Lower leg skin (tissue), 4 donors: ENCODE data around the gene CHST8. TPM values are rescaled to one million over a fixed set of nuclear protein-coding genes. Genes with fewer than 3 reads are reported as not detected.

Experiments used
- DNase-seq, 2 donors: peaks; one replicate each; pipeline ENCODE4 v3.0.0-alpha.2; 2019; ENCODE audit warnings: low spot score in 2 of 2
- H3K4me3 ChIP-seq: fragments of 200-600 bp; sonication (generic); 2 replicates; pipeline ENCODE4 v1.5.1; 2017; ENCODE audit warnings: mild to moderate bottlenecking, low read depth; ENCODE audit not compliant: poor library complexity, severe bottlenecking
- POLR2A ChIP-seq, 2 donors: fragments of 450-650 bp; IDR thresholded peaks; one replicate each; pipeline ENCODE4 v1.6.1; 2016 to 2017; ENCODE audit warnings: antibody characterized with exemption in 2 of 2, mild to moderate bottlenecking in 1 of 2, moderate library complexity in 1 of 2
- WGBS, 2 donors: methylation state at CpG; one replicate each; pipeline ENCODE4 v1.1.5; 2018; 5-methylcytosine and 5-hydroxymethylcytosine counted together
- intact Hi-C: fragments of 100-400 bp; cut with DNase I; formaldehyde crosslinking; loops from one replicate; pipeline ENCODE4 v1.15.0; 2023; ENCODE audit warnings: low total_unique reads
- total RNA-seq, 4 donors: library from RNA; depleted of rRNA; stranded (reverse); fragments of >200 nt; gene quantifications; one replicate each; pipeline ENCODE4 v1.1.0, GENCODE V29; 2016
- TF ChIP-seq, protein P1 (sequence below), 3 donors: fragments of 450-650 bp; IDR thresholded peaks; one replicate each; pipeline ENCODE4 v1.5.1; 2016; ENCODE audit warnings: antibody characterized with exemption in 3 of 3, mild to moderate bottlenecking in 3 of 3, moderate library complexity in 2 of 3

The CHST8 gene
- total RNA-seq, 4 donors from 2014 or later = 0.19 to 1.6 (median 0.37) TPM; not detected in 1

DNA sequence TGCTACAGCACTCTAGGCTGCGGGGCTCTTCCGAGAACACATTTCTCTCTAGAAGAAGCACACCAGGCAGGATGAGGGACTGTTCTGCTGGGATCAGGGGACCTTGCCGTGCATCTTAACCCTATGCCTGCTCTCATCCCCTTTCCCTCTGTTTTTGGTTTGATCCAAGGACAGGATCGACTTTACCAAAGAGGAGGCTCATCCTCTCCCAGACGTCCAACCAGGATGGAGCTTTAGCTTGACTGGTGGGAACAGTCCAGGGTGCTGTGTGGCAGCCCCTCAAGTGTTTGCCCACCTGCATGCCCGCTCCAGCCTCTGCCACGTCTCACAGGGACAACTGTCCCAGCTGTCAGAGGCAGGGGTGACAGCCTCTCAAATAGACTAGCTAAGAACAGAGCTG is 132.6 kb downstream of the CHST8 start:
- TF ChIP-seq, protein P1, sequence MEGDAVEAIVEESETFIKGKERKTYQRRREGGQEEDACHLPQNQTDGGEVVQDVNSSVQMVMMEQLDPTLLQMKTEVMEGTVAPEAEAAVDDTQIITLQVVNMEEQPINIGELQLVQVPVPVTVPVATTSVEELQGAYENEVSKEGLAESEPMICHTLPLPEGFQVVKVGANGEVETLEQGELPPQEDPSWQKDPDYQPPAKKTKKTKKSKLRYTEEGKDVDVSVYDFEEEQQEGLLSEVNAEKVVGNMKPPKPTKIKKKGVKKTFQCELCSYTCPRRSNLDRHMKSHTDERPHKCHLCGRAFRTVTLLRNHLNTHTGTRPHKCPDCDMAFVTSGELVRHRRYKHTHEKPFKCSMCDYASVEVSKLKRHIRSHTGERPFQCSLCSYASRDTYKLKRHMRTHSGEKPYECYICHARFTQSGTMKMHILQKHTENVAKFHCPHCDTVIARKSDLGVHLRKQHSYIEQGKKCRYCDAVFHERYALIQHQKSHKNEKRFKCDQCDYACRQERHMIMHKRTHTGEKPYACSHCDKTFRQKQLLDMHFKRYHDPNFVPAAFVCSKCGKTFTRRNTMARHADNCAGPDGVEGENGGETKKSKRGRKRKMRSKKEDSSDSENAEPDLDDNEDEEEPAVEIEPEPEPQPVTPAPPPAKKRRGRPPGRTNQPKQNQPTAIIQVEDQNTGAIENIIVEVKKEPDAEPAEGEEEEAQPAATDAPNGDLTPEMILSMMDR (IDR thresholded peaks at IDR 0.05) = no peak
- no peak for TF ChIP-seq POLR2A (IDR thresholded peaks at IDR 0.05)
- no peak overlapping the region for H3K4me3 ChIP-seq
- DNase-seq = no peak
- intact Hi-C loops = loop anchor here (10.0 kb wide), 1 partner anchor 550 kb away; no protein-coding TSS in a partner anchor
- 67 to 68% methylated on average over 7 of the region's 7 CpGs for WGBS, 2 donors

DNA sequence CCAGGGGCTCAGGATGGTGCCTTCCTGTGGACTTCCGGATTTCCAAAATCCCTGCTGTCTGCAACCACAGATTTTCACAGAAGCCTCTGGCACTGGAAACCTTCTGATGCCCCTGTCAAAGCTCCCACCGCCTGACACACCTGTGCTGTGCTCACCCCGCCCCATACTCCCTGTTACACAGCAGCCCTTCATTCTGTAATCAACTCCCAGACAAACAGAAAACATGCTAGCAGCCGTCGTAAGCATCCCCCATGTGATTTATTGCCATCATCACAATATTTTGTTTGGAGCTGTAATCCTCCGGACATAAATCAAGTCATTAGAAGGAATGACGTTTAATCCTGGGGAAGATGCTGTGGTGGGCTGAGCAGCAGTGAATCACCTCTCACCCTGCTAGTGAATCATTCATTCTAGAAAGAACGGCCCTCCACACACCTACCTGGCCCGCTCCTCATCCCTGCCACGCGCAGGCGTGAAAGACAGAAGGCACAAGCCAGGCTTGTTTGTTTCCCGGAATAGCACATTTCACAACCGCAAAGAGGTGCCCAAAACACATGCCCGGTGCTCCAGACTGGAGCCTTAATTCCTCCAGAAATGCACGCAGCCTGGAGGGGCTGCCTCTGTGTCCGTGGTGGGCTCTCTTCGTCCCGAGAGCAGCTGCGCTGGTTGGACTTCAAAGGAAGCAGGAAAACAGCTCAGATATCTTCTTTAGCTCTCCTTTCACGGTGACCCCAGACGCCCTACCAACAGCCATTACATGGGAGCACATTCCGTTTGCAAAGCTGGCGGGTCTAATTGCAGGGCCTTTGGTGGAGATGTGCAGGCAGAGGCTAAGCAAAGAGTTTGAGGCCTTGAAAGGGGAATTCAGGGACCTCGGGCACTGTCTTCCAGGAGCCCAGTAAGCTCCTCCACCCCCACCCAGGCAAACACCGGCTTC is 133.6 kb downstream of the CHST8 start:
- 41 to 47% methylated on average over 26 of the region's 26 CpGs for WGBS, 2 donors
- intact Hi-C loops = loop anchor here (10.0 kb wide), 1 partner anchor 551 kb away; no protein-coding TSS in a partner anchor
- TF ChIP-seq POLR2A (IDR thresholded peaks at IDR 0.05) = no peak
- TF ChIP-seq, protein P1 (IDR thresholded peaks at IDR 0.05) = no peak
- no peak for DNase-seq
- no peak overlapping the region for H3K4me3 ChIP-seq

DNA sequence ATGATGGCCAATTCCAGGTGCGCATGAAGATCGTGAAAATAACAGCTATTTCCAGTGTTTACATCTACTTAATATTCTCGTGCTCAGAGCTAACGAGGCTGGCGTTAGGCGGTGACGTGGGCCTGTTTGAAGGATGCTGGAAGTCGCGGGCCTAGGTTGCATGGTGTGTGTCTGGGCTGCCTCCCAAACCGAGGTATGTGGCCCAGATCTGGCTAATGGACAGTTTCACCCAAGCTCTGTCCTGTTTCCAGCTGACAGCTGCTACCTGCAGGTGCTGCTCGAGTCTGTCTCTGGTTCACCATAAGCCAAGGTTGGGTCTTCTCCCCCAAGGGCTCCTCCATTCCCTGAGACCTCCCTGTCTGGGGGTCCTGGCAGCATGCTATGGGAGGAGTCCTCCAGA is 134.4 kb downstream of the CHST8 start:
- 82 to 89% methylated on average over 11 of the region's 11 CpGs for WGBS, 2 donors
- TF ChIP-seq, protein P1 (IDR thresholded peaks at IDR 0.05) = no peak
- no peak for TF ChIP-seq POLR2A (IDR thresholded peaks at IDR 0.05)
- no peak overlapping the region for H3K4me3 ChIP-seq
- no peak for DNase-seq
- intact Hi-C loops = loop anchor here (10.0 kb wide), 1 partner anchor 551 kb away; no protein-coding TSS in a partner anchor

DNA sequence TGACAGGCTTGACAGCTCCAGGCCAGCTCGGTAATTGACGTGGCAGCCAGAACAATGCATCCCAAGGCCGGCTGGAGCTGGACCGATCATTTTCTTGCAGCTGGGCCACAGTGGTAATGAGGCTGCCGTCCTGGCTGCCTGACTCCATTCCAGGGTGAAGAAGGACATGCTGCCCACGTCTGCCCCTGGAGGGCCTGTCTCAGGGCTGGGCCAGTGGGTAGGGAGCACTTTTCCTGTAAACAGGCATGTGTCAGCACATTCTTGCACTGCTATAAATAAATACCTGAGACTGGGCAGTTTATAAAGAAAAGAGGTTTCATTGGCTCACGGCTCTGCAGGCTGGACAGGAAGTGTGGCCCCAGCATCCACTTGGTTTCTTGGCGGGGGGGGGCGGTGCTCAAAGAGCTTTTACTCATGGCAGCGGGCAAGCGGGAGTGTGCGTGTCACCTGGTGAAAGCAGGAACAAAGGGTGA is 136.8 kb downstream of the CHST8 start:
- H3K4me3 ChIP-seq = no peak overlapping the region
- 49 to 53% methylated on average over 12 of the region's 12 CpGs for WGBS, 2 donors
- intact Hi-C loops = loop anchor here (10.0 kb wide), 1 partner anchor 554 kb away; no protein-coding TSS in a partner anchor
- no peak for DNase-seq
- TF ChIP-seq POLR2A (IDR thresholded peaks at IDR 0.05) = no peak
- TF ChIP-seq, protein P1 (IDR thresholded peaks at IDR 0.05) = no peak

DNA sequence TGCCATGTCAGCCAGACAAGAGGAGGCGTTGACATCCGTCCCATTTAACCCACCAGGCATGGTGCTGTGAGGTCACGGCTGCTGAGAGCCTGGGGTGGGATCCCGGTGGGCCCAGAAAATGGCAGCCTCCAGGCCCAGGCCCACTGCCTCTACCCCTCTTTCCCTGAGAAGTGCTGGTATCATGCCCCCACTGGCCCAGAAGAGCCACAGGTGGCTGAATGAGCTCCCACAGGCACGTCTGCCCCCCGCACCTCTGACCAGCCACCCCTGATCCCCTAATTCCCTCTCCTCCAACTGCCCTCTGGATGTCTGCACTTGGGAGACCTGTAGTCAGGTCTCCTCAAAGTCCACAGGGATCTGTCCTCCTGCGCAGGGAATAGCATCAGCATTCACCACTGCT is 137.6 kb downstream of the CHST8 start:
- H3K4me3 ChIP-seq = no peak overlapping the region
- intact Hi-C loops = loop anchor here (10.0 kb wide), 1 partner anchor 555 kb away; no protein-coding TSS in a partner anchor
- TF ChIP-seq, protein P1 (IDR thresholded peaks at IDR 0.05) = no peak
- TF ChIP-seq POLR2A (IDR thresholded peaks at IDR 0.05) = no peak
- DNase-seq = no peak
- 91 to 93% methylated on average over 5 to 7 of the region's 7 CpGs for WGBS, 2 donors
